ENCODE measurements around the gene CPSF6. TPM values are rescaled to one million over a fixed set of nuclear protein-coding genes. Genes with fewer than 3 reads are reported as not detected.

The CPSF6 gene
- total and polyA plus RNA-seq, 2 of the 8 experiments (the other 6 are each of a cell fraction or from before 2014, with no cell fraction given): 92.7 to 167 TPM

DNA sequence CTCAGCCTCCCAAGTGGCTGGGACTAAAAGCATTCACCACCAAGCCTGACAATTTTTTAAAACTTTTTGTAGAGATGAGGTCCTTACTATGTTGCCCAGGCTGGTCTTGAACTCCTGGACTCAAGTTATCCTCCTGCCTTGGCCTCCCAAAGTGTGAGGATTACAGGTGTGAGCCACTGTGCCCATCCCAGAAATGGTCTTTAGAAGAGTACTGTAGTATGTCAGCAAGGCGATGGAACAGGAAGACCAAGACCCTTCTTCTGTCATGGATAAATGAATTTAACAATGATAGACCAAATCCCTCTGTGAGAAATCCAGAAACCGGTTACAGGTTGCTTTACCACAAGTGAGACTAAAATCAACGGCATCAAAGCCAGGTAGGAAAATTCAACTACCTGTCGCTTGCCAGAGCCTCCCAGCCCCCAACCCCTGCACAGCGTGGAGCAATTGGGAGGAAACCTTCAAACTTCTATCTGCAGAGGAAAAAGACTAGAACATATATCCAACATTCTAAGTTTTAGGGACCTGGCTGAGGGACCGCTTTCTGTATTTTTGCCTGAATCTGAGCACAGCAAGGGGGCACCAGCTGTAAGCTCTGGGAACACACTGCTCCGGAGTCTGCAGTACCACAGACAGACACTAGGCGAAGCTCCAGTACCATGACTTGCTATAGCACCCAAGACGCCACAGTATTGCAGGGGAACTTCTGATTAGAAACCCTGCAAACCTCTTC, 51.3 kb downstream of the CPSF6 start:
- FAIRE-seq (peak; percentile 94), DNase-seq (ENCODE audit: low read depth in 1 of 2, low spot score in 2 of 2) (peak; percentile 73 to 91)
- Histone ChIP-seq H3K79me1 (ENCODE audit: low read depth, low read length) (no peaks in the 10 kb centered on the region), H4K91ac (replicated peaks; ENCODE audit: insufficient read length, low read length) (no peak overlapping the region), H3K9me3 (ENCODE audit: insufficient read depth in 2 of 2, low read depth in 1 of 2, low read length in 1 of 2) (no peaks in the 10 kb centered on the region), H3K27ac (ENCODE audit: low read depth, low read length) (no peak overlapping the region), H4K8ac (ENCODE audit: extremely low read depth, insufficient read depth, low read length) (no peak overlapping the region), H3K4ac (replicated peaks; ENCODE audit: insufficient read length, low read depth, low read length) (no peak overlapping the region), H2BK15ac (ENCODE audit: low read length) (no peak overlapping the region), H3K36me3 (ENCODE audit: control insufficient read depth in 2 of 4, insufficient read depth in 4 of 4, low read length in 3 of 4) (no peaks in the 10 kb centered on the region), H2AK5ac (ENCODE audit: low read depth, low read length) (no peak overlapping the region), H2BK20ac (ENCODE audit: low read length) (no peak overlapping the region), H3K27me3 (replicated peaks in 1 of 4; ENCODE audit: control insufficient read depth in 3 of 4, extremely low read depth in 1 of 4, insufficient read depth in 3 of 4, low read length in 3 of 4) (no peaks in the 10 kb centered on the region), H2BK5ac (ENCODE audit: low read depth, low read length) (no peak overlapping the region), H3K4me2 (ENCODE audit: insufficient read depth in 1 of 2, low read depth in 2 of 2, low read length in 2 of 2) (no peak overlapping the region), H3K9ac (replicated peaks in 1 of 4; ENCODE audit: extremely low read depth in 1 of 4, low read depth in 3 of 4, low read length in 3 of 4) (no peak overlapping the region), H2BK12ac (ENCODE audit: low read depth, low read length) (no peak overlapping the region), H4K20me1 (replicated peaks in 1 of 2; ENCODE audit: control insufficient read depth in 1 of 2, insufficient read depth in 2 of 2, low read length in 2 of 2) (no peaks in the 10 kb centered on the region), H3K4me3 (ENCODE audit: extremely low read depth in 1 of 4, insufficient read depth in 2 of 4, low read depth in 3 of 4, low read length in 4 of 4) (no peak overlapping the region), H2BK120ac (replicated peaks; ENCODE audit: low read depth, low read length) (no peak overlapping the region), H3K56ac (replicated peaks; ENCODE audit: insufficient read length, low read depth, low read length) (no peak overlapping the region), H3K14ac (ENCODE audit: insufficient read length) (no peak overlapping the region), H3K4me1 (replicated peaks in 1 of 4; ENCODE audit: control insufficient read depth in 3 of 4, insufficient read depth in 4 of 4, low read length in 3 of 4) (no peaks in the 10 kb centered on the region; a peak in 1 of 7 replicates), H3K79me2 (ENCODE audit: control insufficient read depth in 1 of 2, insufficient read depth in 2 of 2, low read length in 2 of 2) (no peaks in the 10 kb centered on the region), H2AFZ (ENCODE audit: low read length) (no peak overlapping the region), H4K5ac (ENCODE audit: insufficient read length, low read depth, low read length) (no peak overlapping the region), H3K23me2 (ENCODE audit: low read depth, low read length) (no peaks in the 10 kb centered on the region), H3K23ac (ENCODE audit: insufficient read length) (no peak overlapping the region), H3K18ac (ENCODE audit: extremely low read depth, low read length) (no peak overlapping the region)
- ChIA-PET POLR2A (ENCODE audit: partially characterized antibody) (interaction anchor here (0.9 to 1.0 kb wide), 2 partner anchors 9 to 12 kb away, joined by 3 read pairs; no protein-coding TSS in a partner anchor), CTCF (ENCODE audit: partially characterized antibody) (interaction anchor here (0.6 to 2.3 kb wide), 25 partner anchors 9 to 349 kb away, joined by 3 to 11 read pairs (median 4); no protein-coding TSS in a partner anchor)
- 39% methylated on average over 9 of the region's 9 CpGs; no CpG with 5 or more reads in 1 of the 2 experiments for WGBS, 2 experiments (ENCODE audit: extremely low coverage in 1 of 2, insufficient coverage in 1 of 2, insufficient read length in 1 of 2, insufficient replicate concordance in 2 of 2, low coverage in 1 of 2, low lambda C conversion rate in 2 of 2, missing lambda C conversion rate in 1 of 2)
- TF ChIP-seq, protein P1, sequence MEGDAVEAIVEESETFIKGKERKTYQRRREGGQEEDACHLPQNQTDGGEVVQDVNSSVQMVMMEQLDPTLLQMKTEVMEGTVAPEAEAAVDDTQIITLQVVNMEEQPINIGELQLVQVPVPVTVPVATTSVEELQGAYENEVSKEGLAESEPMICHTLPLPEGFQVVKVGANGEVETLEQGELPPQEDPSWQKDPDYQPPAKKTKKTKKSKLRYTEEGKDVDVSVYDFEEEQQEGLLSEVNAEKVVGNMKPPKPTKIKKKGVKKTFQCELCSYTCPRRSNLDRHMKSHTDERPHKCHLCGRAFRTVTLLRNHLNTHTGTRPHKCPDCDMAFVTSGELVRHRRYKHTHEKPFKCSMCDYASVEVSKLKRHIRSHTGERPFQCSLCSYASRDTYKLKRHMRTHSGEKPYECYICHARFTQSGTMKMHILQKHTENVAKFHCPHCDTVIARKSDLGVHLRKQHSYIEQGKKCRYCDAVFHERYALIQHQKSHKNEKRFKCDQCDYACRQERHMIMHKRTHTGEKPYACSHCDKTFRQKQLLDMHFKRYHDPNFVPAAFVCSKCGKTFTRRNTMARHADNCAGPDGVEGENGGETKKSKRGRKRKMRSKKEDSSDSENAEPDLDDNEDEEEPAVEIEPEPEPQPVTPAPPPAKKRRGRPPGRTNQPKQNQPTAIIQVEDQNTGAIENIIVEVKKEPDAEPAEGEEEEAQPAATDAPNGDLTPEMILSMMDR (IDR thresholded peaks at IDR 0.05; ENCODE audit: control extremely low read depth in 1 of 3, insufficient read depth in 1 of 3, low read depth in 1 of 3, low read length in 3 of 3): peak; percentile 89 to 100 (median 98)
- TF ChIP-seq PHF8 (conservative IDR thresholded peaks at IDR 0.05; ENCODE audit: low read depth, low read length): no peak
- no peak for TF ChIP-seq HDAC2 (IDR thresholded peaks at IDR 0.05; ENCODE audit: borderline replicate concordance in 1 of 2, low read depth in 2 of 2, low read length in 2 of 2)
- no peak for TF ChIP-seq SIRT6 (IDR thresholded peaks at IDR 0.05; ENCODE audit: low read length)
- TF ChIP-seq HDAC6 (IDR thresholded peaks at IDR 0.05; ENCODE audit: low read depth, low read length): no peak
- peak; percentile 99 for TF ChIP-seq RAD21 (IDR thresholded peaks at IDR 0.05 in 1 of 2, conservative IDR thresholded peaks at IDR 0.05 in 1 of 2; ENCODE audit: low read depth in 2 of 2, low read length in 2 of 2)
- TF ChIP-seq, protein P2, sequence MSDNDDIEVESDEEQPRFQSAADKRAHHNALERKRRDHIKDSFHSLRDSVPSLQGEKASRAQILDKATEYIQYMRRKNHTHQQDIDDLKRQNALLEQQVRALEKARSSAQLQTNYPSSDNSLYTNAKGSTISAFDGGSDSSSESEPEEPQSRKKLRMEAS (IDR thresholded peaks at IDR 0.05): no peak
- TF ChIP-seq KDM4A (IDR thresholded peaks at IDR 0.05; ENCODE audit: low read depth, low read length, severe bottlenecking): no peak
- no peak for TF ChIP-seq YY1 (IDR thresholded peaks at IDR 0.05; ENCODE audit: low read depth, low read length)
